Measurements from ENCODE around the gene S100A1.
"Not testable (repeated sequence)": the region's sequence is repeated elsewhere in the genome, so short reads cannot be mapped to it uniquely, and the experiment has no call there.

The S100A1 gene

DNA sequence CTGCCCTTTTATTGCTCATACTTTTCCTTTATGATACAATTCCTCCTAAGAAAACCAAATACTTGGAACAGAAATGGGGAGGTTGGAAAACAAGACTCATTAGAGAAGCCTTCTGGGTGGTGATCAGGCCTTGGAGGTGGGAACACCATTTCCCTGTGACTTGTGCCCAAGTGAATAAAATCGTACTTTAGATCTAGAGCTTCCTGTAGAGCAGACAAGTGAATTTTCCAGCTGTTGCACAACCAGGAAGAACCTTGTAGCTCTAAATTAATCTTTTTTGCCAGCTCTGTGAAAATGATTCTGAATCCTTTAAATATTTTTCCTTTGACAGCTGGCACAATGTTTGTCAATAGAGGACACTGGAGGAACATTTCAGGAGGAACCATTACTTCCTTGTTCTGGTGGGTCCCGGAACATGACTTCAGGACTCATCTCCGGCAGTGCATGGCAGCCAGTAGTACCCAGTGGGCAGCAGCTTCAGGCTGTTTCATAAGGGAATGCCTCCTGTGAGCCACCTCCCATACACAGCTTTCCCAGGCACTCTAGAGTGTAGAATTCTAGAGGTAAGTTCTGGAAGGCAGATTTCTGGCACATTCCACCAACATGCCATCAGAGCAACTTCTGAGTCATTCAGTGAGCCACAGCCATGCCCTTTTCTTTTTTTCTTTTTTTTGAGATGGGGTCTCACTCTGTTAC, 24.7 kb downstream of the S100A1 start:
- DNase-seq (ENCODE audit: low read depth in 1 of 2, low spot score in 1 of 2) = no peak

DNA sequence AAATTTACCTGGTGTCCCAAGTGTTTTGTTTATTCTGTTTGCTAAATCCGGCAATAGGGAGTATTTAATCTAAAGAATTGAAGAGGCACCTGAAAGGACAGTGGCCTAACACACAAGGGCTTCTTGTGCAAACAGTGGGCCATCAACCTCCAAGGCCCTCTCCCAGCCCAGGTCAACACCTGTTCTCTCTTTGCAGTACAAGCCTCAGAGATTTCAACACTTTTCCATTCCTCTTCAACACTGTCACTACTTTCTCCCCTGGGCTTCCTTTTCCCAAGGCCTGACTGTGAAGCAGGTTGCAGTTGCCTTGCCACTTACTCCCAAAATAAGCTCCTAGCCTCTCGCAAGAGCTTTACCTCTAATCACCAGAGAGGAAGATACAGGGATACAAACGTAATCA, 27.1 kb downstream of the S100A1 start:
- no peak for DNase-seq (ENCODE audit: low read depth in 1 of 2, low spot score in 1 of 2)

DNA sequence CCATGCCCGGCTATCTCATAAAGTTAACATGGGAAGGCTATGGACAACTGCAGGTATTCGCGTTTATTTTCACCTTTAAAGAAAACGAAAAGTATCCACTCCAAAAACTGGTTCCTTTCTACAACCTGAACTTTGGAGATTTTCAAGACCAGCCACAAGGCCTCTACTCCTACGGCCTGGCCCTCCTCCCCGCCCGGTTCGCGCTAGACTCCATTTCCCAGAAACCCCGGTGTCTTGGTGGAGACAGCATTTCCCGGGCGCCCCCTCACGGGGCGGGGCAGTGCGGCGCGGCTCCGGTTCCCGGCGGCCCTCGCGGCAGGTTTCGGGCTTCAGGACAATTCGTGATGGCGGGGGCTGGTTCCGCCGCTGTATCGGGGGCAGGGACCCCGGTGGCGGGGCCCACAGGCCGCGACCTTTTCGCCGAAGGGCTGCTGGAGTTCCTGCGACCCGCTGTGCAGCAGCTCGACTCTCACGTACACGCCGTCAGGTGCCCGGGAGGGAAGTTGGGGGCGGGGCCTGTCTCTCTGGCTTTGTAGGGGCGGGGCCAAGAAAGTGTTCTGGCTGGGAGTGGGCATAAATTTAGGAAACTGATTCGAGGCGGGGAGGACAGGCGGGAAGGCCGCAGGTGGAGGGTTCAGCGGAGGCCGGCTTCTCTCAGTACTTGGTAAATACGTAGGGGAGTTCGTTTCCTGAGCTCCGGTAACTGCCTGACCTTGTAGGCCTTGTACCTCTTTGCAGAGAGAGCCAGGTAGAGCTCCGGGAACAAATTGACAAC, 30.4 kb downstream of the S100A1 start, which contains the start of gene SNAPIN:
SNAPIN (plus strand) TSS at position 304 of the 775 bp plus-strand sequence; CDS start at position 345, 41 bp downstream.
- DNase-seq (ENCODE audit: low read depth in 1 of 2, low spot score in 1 of 2) = peak; percentile 79 to 86

DNA sequence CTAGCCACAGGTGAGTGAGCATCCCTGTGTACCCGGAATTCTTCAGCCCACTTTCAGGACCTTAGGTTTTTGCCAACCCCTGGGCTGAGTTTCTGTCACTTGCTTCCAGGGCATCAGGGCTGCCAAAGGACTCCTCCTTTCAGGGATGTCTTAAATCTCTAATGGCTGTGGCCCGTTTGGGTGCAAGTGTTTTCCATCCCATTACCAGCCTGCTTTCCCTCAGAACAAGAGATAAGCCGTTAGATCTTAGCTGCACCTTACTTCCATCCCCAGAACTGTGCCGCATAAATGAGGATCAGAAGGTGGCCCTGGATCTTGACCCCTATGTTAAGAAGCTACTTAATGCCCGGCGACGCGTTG, 30.9 kb downstream of the S100A1 start:
- DNase-seq (ENCODE audit: low read depth in 1 of 2, low spot score in 1 of 2) = no peak

DNA sequence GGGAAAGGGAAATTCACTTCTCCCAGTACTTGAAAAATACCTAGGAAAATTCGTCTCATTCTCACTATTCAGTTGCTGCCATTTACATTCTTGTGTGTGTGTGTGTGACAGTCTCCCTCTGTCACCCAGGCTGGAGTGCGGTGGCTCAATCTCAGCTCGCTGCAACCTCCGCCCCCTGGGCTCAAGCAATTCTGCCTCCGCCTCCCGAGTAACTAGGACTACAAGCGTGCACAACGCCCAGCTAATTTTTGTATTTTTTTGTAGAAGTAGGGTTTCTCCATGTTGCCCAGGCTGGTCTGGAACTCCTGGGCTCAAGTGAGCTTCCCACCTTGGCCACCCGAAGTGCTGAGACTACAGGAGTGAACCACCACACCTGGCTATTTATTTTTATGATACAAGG, 31.4 kb downstream of the S100A1 start:
- DNase-seq (ENCODE audit: low read depth in 1 of 2, low spot score in 1 of 2) = no peak

DNA sequence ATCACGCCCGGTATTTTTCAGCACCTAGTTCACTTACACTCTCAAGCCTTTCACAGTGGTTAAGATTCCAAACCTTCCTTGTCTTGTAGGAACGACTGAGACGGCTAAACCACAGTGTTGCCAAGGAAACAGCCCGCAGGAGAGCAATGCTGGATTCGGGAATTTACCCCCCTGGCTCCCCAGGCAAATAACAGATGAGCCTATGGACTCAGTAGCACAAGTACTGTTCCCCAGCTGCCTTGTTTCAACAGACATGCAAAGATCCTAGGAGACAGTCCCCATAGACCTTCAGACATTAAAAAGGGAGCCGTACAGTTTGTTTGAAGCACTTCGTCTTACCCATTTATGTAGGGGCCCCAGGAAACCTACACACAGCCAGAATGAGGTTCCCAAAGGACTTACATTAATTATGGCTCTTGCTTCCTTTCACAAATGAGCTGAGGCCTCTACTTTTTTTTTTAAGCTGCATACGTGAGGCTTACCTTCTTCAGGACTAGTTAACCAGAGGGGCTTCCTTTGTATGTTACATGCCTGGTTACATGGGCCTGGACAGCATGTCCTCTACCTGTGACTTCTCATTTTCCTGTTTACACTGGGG, 33.0 kb downstream of the S100A1 start:
- no peak for DNase-seq (ENCODE audit: low read depth in 1 of 2, low spot score in 1 of 2)

DNA sequence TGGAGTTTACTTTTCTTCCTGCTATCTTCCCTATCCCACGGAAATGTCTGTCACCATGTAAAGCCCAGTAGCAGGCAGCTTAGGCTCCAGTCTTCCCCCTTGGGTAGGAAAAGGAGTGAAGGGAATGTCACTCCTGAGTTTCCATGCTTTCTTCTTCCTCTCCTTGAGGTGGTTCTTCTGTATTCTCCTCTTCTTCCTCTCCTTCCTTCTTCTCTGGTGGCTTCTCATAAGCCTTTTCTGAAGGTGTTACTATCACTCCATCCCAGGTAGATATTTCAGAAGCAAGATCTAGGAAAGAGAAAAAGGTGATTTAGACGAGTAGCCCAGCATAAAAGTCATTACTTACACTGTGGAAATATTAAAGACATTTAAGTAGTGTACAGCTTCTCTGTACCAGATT, 34.0 kb downstream of the S100A1 start:
- no peak for DNase-seq (ENCODE audit: low read depth in 1 of 2, low spot score in 1 of 2)

DNA sequence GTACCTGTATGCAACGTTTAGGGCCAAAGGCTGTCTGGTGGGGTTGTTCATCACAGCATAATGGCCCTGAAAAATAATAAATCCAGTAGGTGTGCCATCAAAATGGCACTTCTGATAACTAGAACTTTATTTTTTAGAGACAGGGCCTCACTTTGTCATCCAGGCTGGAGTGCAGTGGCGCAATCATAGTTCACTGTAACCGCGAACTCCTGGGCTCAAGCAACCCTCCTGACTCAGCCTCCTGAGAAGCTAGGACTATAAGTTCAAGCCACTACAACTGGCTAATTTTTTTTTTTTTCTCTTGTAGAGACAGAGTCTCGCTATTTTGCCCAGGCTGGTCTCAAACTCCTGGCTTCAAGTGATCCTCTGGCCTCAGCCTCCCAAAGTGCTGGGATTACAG, 35.0 kb downstream of the S100A1 start:
- DNase-seq (ENCODE audit: low read depth in 1 of 2, low spot score in 1 of 2) = no peak

DNA sequence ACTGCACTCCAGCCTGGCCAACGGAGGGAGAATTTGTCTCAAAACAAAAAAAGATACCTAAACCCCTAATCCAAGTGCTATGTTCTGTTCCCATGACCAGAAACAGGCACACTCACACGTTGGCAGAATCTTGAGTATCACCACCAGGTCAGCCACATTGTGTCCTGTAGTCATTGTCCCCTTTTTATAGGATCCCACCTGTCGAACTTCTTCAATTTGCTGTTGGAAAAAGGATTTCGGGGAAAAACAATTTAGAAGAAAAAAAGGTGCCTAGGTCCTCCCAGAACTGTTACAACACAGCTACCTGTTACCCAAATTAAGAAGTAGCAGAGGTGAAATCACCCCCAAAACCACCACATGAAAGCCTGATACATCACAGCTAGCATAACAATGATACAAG, 39.2 kb downstream of the S100A1 start:
- no peak for DNase-seq (ENCODE audit: low read depth in 1 of 2, low spot score in 1 of 2)

DNA sequence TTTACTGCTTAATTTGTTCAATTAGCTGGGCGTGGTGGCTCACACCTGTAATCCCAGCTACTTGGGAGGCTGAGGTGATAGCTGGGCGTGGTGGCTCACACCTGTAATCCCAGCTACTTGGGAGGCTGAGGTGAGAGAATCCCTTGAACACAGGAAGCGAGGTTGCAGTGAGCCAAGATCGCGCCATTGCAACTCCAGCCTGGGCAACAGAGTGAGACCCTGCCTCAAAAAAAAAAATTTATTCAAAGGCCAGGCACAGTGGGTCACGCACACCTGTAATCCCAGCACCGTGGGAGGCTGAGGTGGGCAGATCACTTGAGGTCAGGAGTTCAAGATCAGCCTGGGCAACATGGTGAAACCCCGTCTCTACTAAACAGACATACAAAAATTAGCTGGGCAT, 40.4 kb downstream of the S100A1 start:
- DNase-seq (ENCODE audit: low read depth in 1 of 2, low spot score in 1 of 2) = not testable (repeated sequence)

DNA sequence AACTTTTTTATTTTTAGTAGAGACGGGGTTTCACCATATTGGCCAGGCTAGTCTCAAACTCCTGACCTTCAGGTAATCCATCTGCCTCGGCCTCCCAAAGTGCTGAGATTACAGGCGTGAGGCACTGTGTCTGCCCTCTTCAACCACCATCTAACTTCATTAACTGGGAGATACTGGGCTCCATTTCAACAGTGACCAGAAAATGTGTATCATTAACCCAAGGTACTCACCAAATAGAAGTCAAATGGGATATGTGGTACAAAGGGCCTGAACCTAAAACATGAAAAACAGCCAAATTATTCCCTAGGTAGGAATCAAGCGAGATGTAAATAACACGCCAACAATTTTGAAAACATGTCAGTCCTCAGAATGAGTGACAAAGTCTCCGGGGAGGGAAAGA, 41.4 kb downstream of the S100A1 start:
- no peak for DNase-seq (ENCODE audit: low read depth in 1 of 2, low spot score in 1 of 2)

DNA sequence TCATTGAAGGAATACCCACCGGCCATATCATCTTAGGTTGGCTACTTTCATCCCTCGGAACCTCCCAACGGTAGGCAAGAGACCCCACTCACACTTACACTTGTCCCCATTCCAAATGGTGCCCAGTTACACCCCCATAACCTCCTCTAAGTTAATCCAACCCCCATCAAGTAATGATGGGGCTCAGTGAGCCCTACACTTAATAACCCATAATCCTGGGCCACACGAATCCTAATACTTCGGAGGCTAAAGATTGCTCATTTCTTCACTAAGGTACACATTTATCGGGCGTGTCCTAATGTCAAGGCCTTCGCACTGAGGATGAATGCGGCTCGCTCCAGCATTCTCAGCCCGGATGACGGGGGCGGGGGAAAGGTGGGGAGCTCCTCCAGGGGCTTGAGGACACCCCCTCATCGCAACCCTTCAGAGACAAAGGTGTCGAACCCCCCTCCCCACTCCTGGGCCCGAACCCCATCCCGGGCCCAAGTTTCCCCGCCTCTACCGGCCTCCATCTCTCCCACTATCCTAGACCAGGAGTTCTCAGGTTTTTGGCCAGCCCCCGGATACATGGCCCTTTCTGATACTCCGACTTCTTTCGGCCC, 42.1 kb downstream of the S100A1 start:
- DNase-seq (ENCODE audit: low read depth in 1 of 2, low spot score in 1 of 2) = peak in 1 of 2 donors; percentile 13

DNA sequence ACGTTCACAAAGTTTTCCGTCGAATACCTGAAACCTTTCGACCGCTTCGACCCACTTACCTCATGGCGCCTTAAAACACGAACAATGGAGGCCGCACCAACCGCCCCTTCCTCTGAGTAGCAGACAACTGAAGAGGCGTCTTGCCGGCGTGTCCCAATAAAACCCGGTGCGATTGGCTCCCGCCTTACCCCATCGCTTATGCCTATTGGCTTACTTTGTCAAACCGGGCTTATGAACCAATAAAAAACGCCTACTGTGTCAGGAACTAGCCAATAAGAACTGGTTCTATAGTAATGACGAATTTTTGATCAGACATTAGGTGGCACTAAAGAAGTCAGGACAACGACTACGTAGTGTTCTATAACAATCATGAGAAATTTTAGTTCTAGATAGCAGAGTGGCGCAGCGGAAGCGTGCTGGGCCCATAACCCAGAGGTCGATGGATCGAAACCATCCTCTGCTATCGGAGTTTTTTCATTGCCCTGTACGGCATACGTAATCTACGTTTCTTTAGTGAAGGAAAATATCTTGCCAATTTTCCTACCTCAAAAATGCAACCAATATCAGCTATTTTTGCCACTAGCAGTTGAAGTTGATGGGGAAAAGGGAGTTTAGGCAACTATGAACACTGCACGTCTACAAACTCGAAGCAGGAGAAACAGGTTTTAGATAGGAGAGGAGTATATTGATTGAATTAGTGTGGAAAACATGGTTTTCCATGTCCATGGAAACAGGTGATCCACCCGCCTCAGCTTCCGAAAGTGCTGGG, 42.8 kb downstream of the S100A1 start, which contains the start of gene ILF2:
ILF2 (minus strand) TSS at position 135 of the 769 bp plus-strand sequence; CDS start at position 64, 71 bp downstream.
- peak; percentile 88 to 97 for DNase-seq (ENCODE audit: low read depth in 1 of 2, low spot score in 1 of 2)

DNA sequence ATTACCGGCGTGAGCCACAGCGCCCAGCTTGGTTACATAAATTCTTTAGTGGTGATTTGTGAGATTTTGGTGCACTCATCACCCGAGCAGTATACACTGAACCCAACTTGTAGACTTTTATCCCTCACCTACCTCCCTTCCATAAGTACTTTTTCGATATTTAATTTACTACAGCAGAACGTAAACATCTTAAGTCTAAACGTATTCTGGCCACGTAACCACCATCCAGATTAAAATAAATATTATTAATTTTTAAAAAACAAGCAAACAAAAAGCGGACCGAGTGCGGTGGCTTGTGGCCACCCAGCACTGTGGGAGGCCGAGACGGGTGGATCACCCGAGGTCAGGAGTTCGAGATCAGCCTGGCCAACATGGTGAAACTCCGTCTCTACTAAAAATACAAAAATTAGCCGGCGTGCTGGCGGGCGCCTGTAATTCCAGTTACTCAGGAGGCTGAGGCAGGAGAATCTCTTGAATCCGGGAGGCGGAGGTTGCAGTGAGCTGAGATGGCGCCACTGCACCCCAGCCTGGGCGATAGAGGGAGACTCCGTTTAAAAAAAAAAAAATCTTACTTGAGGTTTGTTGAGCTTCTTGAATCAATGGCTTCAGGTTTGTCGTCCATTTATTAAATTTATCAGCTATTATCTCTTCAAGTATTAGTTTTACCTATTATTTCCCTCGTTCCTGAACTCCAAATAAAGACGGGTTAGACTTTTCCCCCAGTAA, 43.6 kb downstream of the S100A1 start:
- DNase-seq (ENCODE audit: low read depth in 1 of 2, low spot score in 1 of 2) = peak; percentile 36 to 42

DNA sequence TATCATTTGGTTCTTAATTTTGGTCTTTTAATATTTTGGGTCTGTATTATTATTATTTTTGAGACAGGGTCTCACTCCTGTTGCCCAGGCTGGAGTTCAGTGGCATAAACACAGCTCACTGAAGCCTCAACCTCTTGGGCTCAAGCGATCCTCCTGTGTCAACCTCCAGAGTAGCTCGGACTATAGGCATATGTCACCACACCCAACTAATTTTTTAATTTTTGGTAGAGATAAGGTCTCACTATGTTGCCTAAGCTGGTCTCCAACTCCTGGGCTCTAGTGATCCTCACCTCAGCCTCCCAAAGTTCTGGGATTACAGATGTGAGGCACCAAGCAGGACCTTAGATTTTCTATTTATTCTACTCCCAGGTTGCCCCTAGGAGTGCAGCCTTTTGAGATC, 45.3 kb downstream of the S100A1 start:
- no peak for DNase-seq (ENCODE audit: low read depth in 1 of 2, low spot score in 1 of 2)

DNA sequence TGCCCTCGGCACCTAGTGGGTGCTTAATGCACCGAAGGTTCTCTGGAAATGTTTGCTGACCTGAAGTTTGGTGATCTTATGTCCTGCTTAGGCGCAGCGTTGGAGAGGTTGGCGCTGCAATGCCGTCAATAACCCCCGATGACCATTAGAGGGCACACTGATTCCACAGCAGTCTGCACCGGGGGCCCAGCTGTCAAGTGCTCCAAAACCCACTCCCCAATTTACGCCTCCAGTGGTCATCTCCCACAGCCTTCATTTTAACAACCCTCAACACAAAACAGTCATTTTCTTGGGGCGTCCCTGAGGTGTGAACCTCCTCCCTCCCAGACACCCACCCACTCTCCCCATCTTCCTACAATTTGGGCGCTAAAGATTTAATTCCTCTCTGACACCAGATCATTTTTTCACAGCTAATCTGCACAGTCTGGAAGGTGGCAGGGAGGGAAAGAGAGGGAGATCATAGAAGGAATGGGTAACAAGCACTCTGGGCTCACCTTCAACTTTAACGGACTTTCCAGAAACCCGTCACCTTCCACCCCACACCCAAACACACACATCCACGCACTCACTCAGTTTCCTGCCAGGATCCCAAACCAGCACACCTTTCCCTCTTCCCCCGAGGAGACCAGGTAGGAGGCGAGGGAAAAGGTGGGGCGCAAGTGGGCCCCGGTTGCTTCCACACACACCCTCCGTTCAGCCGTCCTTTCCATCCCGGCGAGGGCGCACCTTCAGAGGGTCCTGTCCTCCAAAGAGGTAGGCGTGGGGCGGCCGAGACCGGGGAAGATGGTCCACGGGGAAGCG, 49.7 kb downstream of the S100A1 start:
- peak in 1 of 2 donors; percentile 17 for DNase-seq (ENCODE audit: low read depth in 1 of 2, low spot score in 1 of 2)

DNA sequence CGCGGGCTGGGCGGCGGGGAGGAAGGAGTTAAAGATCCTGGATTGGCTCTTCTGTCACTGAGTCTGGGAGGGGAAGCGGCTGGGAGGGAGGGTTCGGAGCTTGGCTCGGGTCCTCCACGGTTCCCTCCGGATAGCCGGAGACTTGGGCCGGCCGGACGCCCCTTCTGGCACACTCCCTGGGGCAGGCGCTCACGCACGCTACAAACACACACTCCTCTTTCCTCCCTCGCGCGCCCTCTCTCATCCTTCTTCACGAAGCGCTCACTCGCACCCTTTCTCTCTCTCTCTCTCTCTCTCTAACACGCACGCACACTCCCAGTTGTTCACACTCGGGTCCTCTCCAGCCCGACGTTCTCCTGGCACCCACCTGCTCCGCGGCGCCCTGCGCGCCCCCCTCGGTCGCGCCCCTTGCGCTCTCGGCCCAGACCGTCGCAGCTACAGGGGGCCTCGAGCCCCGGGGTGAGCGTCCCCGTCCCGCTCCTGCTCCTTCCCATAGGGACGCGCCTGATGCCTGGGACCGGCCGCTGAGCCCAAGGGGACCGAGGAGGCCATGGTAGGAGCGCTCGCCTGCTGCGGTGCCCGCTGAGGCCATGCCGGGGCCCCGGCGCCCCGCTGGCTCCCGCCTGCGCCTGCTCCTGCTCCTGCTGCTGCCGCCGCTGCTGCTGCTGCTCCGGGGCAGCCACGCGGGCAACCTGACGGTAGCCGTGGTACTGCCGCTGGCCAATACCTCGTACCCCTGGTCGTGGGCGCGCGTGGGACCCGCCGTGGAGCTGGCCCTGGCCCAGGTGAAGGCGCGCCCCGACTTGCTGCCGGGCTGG, 50.5 kb downstream of the S100A1 start, which contains the start of gene NPR1:
NPR1 (plus strand) TSS at position 170 of the 818 bp plus-strand sequence; CDS start at position 591, 421 bp downstream.
- DNase-seq (ENCODE audit: low read depth in 1 of 2, low spot score in 1 of 2) = no peak

DNA sequence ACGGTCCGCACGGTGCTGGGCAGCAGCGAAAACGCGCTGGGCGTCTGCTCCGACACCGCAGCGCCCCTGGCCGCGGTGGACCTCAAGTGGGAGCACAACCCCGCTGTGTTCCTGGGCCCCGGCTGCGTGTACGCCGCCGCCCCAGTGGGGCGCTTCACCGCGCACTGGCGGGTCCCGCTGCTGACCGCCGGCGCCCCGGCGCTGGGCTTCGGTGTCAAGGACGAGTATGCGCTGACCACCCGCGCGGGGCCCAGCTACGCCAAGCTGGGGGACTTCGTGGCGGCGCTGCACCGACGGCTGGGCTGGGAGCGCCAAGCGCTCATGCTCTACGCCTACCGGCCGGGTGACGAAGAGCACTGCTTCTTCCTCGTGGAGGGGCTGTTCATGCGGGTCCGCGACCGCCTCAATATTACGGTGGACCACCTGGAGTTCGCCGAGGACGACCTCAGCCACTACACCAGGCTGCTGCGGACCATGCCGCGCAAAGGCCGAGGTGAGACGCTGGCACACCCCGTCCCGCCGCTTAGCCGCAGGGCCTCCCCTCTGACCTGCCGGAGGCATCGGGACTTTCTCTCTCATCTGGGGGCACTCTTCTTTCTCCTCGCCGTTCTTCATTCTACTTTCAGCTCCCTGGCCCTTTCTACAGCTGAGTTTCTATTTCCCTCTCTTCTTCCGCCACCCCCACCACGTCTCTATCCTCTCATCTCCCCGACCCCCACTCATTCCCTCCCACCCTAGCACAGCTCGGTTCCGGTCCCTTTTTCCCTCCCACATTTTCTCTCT, 51.3 kb downstream of the S100A1 start:
- DNase-seq (ENCODE audit: low read depth in 1 of 2, low spot score in 1 of 2) = no peak

Data from activated CD4-positive, alpha-beta T cell treated with anti-CD3 and anti-CD28 coated beads, Interleukin-2, amount 50 U/mL, for 24 hours (primary cell).